Osteocyte (in vitro differentiated cells): Measurements from ENCODE around the gene PIN1. TPM values are rescaled to one million over a fixed set of nuclear protein-coding genes. Genes with fewer than 3 reads are reported as not detected.

Experiments
- DNase-seq: peaks from one replicate; pipeline ENCODE4 v3.0.0; 2021; ENCODE audit warnings: mixed read lengths; ENCODE audit not compliant: unreplicated experiment; ENCODE audit errors: extremely low spot score
- H3K27ac Mint-ChIP-seq: one replicate; pipeline ENCODE4 v1.8.0; 2021; ENCODE audit warnings: mild to moderate bottlenecking, mixed read lengths; ENCODE audit not compliant: unreplicated experiment
- H3K27me3 Mint-ChIP-seq: one replicate; pipeline ENCODE4 v1.8.0; 2021; ENCODE audit warnings: mixed read lengths; ENCODE audit not compliant: unreplicated experiment
- H3K36me3 Mint-ChIP-seq: one replicate; pipeline ENCODE4 v1.8.0; 2021; ENCODE audit warnings: mixed read lengths; ENCODE audit not compliant: unreplicated experiment
- H3K4me1 Mint-ChIP-seq: one replicate; pipeline ENCODE4 v1.8.0; 2021; ENCODE audit warnings: mixed read lengths; ENCODE audit not compliant: unreplicated experiment
- H3K4me3 Mint-ChIP-seq: one replicate; pipeline ENCODE4 v1.8.0; 2021; ENCODE audit warnings: mild to moderate bottlenecking, moderate library complexity, mixed read lengths; ENCODE audit not compliant: unreplicated experiment
- H3K9me3 Mint-ChIP-seq: one replicate; pipeline ENCODE4 v1.8.0; 2021; ENCODE audit warnings: mixed read lengths; ENCODE audit not compliant: unreplicated experiment
- CTCF ChIP-seq: fragments of 200-600 bp; sonication (generic); IDR thresholded peaks from 2 replicates; pipeline ENCODE4 v1.5.0; 2021; ENCODE audit warnings: antibody characterized with exemption, mild to moderate bottlenecking, moderate library complexity
- total RNA-seq: library from RNA; stranded (reverse); gene quantifications from 2 replicates; pipeline ENCODE4 v1.2.1, GENCODE V29; 2021

The PIN1 gene
- total RNA-seq, 1 donor from 2014 or later = 67.4 TPM

- no peak overlapping the region for H3K27ac Mint-ChIP-seq
- peaks cover 37% of the 10 kb centered on the region for H3K36me3 Mint-ChIP-seq
- no peak overlapping the region for H3K4me3 Mint-ChIP-seq
- H3K27me3 Mint-ChIP-seq = no peaks in the 10 kb centered on the region
- no peaks in the 10 kb centered on the region for H3K9me3 Mint-ChIP-seq
- no peak for TF ChIP-seq CTCF
- peaks cover 4% of the 10 kb centered on the region for H3K4me1 Mint-ChIP-seq
- no peak for DNase-seq
Observed at GRCh38 chr19:9857920-9858746, 23.0 kb downstream of the PIN1 start.

GRCh38 chr19:9858766-9859165, 23.6 kb downstream of the PIN1 start:
- Mint-ChIP-seq H3K4me3 (no peak overlapping the region), H3K9me3 (no peaks in the 10 kb centered on the region), H3K27me3 (no peaks in the 10 kb centered on the region), H3K4me1 (peaks cover under 1% of the 10 kb centered on the region), H3K27ac (no peak overlapping the region), H3K36me3 (peaks cover 33% of the 10 kb centered on the region)
- no peak for DNase-seq
- no peak for TF ChIP-seq CTCF

- no peak for TF ChIP-seq CTCF
- DNase-seq = no peak
- Mint-ChIP-seq H3K4me3 (no peak overlapping the region), H3K4me1 (no peaks in the 10 kb centered on the region), H3K27me3 (no peaks in the 10 kb centered on the region), H3K27ac (no peak overlapping the region), H3K36me3 (peaks cover 26% of the 10 kb centered on the region), H3K9me3 (no peaks in the 10 kb centered on the region)
Observed at GRCh38 chr19:9860407-9860806, 25.3 kb downstream of the PIN1 start.

- no peak overlapping the region for H3K4me3 Mint-ChIP-seq
- no peaks in the 10 kb centered on the region for H3K27me3 Mint-ChIP-seq
- no peaks in the 10 kb centered on the region for H3K4me1 Mint-ChIP-seq
Observed at GRCh38 chr19:9861503-9861902, 26.4 kb downstream of the PIN1 start.

More at GRCh38 chr19:9861503-9861902, 26.4 kb downstream of the PIN1 start:
- H3K36me3 Mint-ChIP-seq = peaks cover 24% of the 10 kb centered on the region
- H3K9me3 Mint-ChIP-seq = no peaks in the 10 kb centered on the region
- no peak for TF ChIP-seq CTCF
- DNase-seq = no peak
- no peak overlapping the region for H3K27ac Mint-ChIP-seq
